Trophoblast cell (in vitro differentiated cells and primary cell): Measurements from ENCODE around the gene WNT9A.

Experiments used
- DNase-seq, 2 donors: peaks; one replicate each; pipeline ENCODE4 v3.0.0-alpha.2; 2016
- H2AFZ ChIP-seq: 2 replicates; pipeline ENCODE4 v1.6.1; 2013; ENCODE audit warnings: low read length, moderate library complexity, mild to moderate bottlenecking; ENCODE audit not compliant: insufficient read depth, poor library complexity
- H2AK5ac ChIP-seq: 2 replicates; pipeline ENCODE4 v1.6.1; 2013; ENCODE audit warnings: mild to moderate bottlenecking, low read length
- H2BK120ac ChIP-seq: 2 replicates; pipeline ENCODE4 v1.6.1; 2013; ENCODE audit warnings: low read length, mild to moderate bottlenecking, moderate library complexity; ENCODE audit not compliant: insufficient read depth, poor library complexity
- H2BK12ac ChIP-seq: 2 replicates; pipeline ENCODE4 v1.6.1; 2013; ENCODE audit warnings: mild to moderate bottlenecking, low read length, moderate library complexity
- H2BK5ac ChIP-seq: 2 replicates; pipeline ENCODE4 v1.6.1; 2013; ENCODE audit warnings: low read length, low read depth, moderate library complexity, mild to moderate bottlenecking; ENCODE audit not compliant: poor library complexity
- H3K14ac ChIP-seq: 2 replicates; pipeline ENCODE4 v1.6.1; 2013; ENCODE audit warnings: mild to moderate bottlenecking, low read length
- H3K18ac ChIP-seq: 2 replicates; pipeline ENCODE4 v1.6.1; 2013; ENCODE audit warnings: mild to moderate bottlenecking, low read length
- H3K23ac ChIP-seq: 2 replicates; pipeline ENCODE4 v1.6.1; 2013; ENCODE audit warnings: low read length
- H3K27ac ChIP-seq: 2 replicates; pipeline ENCODE4 v1.5.1; 2013; ENCODE audit warnings: low read depth, mild to moderate bottlenecking, inconsistent platforms, low read length, moderate library complexity
- H3K27me3 ChIP-seq: 2 replicates; pipeline ENCODE4 v1.6.1; 2013; ENCODE audit warnings: inconsistent platforms, mild to moderate bottlenecking, low read length, moderate library complexity; ENCODE audit not compliant: insufficient read depth
- H3K36me3 ChIP-seq, 2 experiments: 1 replicate in 1 of 2; 2 replicates in 1 of 2; pipeline ENCODE4 v1.6.1; 2013; ENCODE audit warnings: low read length in 2 of 2, mild to moderate bottlenecking in 2 of 2, moderate library complexity in 1 of 2; ENCODE audit not compliant: insufficient read depth in 2 of 2, control insufficient read depth in 1 of 2
- H3K4ac ChIP-seq: 2 replicates; pipeline ENCODE4 v1.6.1; 2013; ENCODE audit warnings: low read depth, mild to moderate bottlenecking, low read length, moderate library complexity
- H3K4me1 ChIP-seq, 2 experiments: 1 replicate in 1 of 2; 2 replicates in 1 of 2; pipeline ENCODE4 v1.6.1; 2013; ENCODE audit warnings: low read length in 2 of 2, mild to moderate bottlenecking in 2 of 2, moderate library complexity in 1 of 2; ENCODE audit not compliant: insufficient read depth in 2 of 2, control insufficient read depth in 1 of 2
- H3K4me2 ChIP-seq: 2 replicates; pipeline ENCODE4 v1.6.1; 2013; ENCODE audit warnings: inconsistent platforms, mild to moderate bottlenecking, low read length, moderate library complexity
- H3K4me3 ChIP-seq: 2 replicates; pipeline ENCODE4 v1.5.1; 2013; ENCODE audit warnings: mild to moderate bottlenecking, low read depth, low read length, inconsistent platforms
- H3K79me1 ChIP-seq: one replicate; pipeline ENCODE4 v1.6.1; 2013; ENCODE audit warnings: low read length
- H3K79me2 ChIP-seq: 2 replicates; pipeline ENCODE4 v1.6.1; 2013; ENCODE audit warnings: low read length, mild to moderate bottlenecking; ENCODE audit not compliant: control insufficient read depth, insufficient read depth, poor library complexity
- H3K9ac ChIP-seq: 2 replicates; pipeline ENCODE4 v1.6.1; 2013; ENCODE audit warnings: mild to moderate bottlenecking, low read length
- H3K9me3 ChIP-seq: 2 replicates; pipeline ENCODE4 v1.6.1; 2013; ENCODE audit warnings: low read depth, mild to moderate bottlenecking, control low read depth, inconsistent platforms, low read length; ENCODE audit not compliant: insufficient read depth
- H4K12ac ChIP-seq: 2 replicates; pipeline ENCODE4 v1.6.1; 2013; ENCODE audit warnings: low read depth, mild to moderate bottlenecking, low read length, moderate library complexity
- H4K8ac ChIP-seq: 2 replicates; pipeline ENCODE4 v1.6.1; 2013; ENCODE audit warnings: low read depth, mild to moderate bottlenecking, low read length, moderate library complexity
- H4K91ac ChIP-seq: one replicate; pipeline ENCODE4 v1.6.1; 2013; ENCODE audit warnings: low read depth, mild to moderate bottlenecking, low read length, moderate library complexity
- WGBS: extraction: QIAGEN DNeasy Blood & Tissue Kit; methylation state at CpG from one replicate; pipeline ENCODE4 v1.1.7; 2013; ENCODE audit warnings: missing lambda C conversion rate; ENCODE audit not compliant: insufficient read length, insufficient coverage; ENCODE audit errors: extremely low coverage; 5-methylcytosine and 5-hydroxymethylcytosine counted together

WNT9A gene

GRCh38 chr1:227951624-227952373 lies 4.1 kb upstream of the WNT9A start:
- no peak for DNase-seq
- Histone ChIP-seq H3K36me3 (no peaks in the 10 kb centered on the region), H3K27ac (no peak overlapping the region), H2AFZ (no peak overlapping the region), H4K91ac (no peak overlapping the region), H3K9ac (no peak overlapping the region), H3K79me1 (peaks cover 4% of the 10 kb centered on the region), H2BK5ac (no peak overlapping the region), H3K9me3 (peaks cover 1% of the 10 kb centered on the region), H3K79me2 (peaks cover 2% of the 10 kb centered on the region), H3K27me3 (no peaks in the 10 kb centered on the region), H3K4me1 (peaks cover 6 to 11% of the 10 kb centered on the region in 2 experiments), H3K18ac (no peak overlapping the region), H2BK12ac (no peak overlapping the region), H4K12ac (no peak overlapping the region), H3K4me2 (no peak overlapping the region), H3K14ac (no peak overlapping the region), H3K23ac (no peak overlapping the region), H3K4ac (no peak overlapping the region), H3K4me3 (no peak overlapping the region), H2AK5ac (no peak overlapping the region), H4K8ac (no peak overlapping the region), H2BK120ac (no peak overlapping the region)
- no CpG with 5 or more reads among the region's 9 CpGs for WGBS

DNA sequence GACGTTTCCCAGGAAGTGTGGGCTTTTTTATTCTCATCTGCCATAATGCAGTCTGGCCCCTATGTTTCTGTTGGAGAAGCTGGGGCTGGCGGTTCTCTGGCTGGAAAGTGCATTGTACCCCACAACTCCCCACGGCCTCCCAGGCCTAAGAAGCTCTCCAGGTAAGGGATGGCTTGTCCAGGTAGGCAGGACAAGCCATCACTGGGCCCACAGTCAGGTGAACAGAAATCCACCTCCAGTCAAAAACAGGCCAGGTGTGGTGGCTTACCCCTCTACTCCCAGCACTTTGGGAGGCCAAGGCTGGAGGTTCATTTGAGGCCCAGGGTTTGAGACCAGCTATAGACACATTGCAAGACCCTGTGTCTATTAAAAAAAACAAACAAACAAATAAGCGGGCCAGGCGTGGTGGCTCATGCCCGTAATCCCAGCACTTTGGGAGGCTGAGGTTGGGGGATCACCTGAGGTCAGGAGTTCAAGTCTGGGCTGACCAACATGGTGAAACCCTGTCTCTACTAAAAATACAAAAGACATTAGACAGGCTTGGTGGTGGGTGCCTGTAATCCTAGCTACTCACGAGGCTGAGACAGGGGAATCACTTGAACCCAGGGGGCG lies 3.1 kb upstream of the WNT9A start:
- Histone ChIP-seq H3K79me2 (peaks cover 3% of the 10 kb centered on the region), H4K91ac (no peak overlapping the region), H3K4ac (no peak overlapping the region), H2BK12ac (no peak overlapping the region), H3K4me2 (no peak overlapping the region), H3K4me1 (peaks cover 8 to 16% of the 10 kb centered on the region in 2 experiments), H3K27me3 (no peaks in the 10 kb centered on the region), H2AFZ (no peak overlapping the region), H4K8ac (no peak overlapping the region), H3K9ac (no peak overlapping the region), H3K14ac (no peak overlapping the region), H3K79me1 (peaks cover 4% of the 10 kb centered on the region), H3K9me3 (peaks cover 1% of the 10 kb centered on the region), H2BK5ac (no peak overlapping the region), H3K27ac (no peak overlapping the region), H2AK5ac (no peak overlapping the region), H4K12ac (no peak overlapping the region), H3K23ac (no peak overlapping the region), H2BK120ac (no peak overlapping the region), H3K36me3 (no peaks in the 10 kb centered on the region), H3K18ac (no peak overlapping the region), H3K4me3 (no peak overlapping the region)
- no peak for DNase-seq
- no CpG with 5 or more reads among the region's 8 CpGs for WGBS

DNA sequence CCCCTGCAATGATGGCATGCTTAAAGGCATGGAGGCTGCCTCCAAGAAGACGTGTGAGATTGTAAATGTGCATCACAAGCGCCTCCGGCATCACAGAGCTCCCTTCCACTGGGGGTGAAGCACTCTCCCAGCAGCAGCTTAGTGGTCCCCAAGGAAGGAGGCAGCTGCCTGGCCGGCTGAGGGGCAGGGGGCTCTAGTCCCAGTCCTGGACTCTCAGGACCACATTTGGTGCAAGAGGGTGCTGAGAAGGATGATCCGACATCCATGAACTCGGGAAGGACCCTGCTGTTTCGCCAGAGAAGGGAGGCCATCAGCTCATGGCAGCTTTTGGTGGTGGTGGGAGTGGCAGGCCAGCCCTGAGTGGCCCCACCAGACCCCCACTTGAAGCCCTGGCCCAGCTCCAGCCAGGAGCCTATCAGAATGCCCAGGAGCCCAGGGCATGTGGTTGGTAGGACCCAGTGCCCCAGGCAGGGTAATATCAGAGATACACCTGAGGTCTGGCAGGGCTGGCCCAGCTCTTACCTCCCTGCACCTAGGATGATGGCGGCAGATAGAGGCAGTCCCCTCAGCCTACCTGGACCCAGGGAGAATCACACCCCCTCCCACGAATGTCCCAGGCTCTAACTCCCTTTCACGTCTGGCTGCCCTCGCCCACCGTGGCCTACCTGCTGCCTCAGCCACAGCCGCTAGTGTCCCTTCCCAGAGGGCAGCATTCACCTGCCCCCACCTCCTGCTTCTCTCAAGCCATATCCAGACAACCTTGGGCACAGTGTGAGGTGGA lies 2.4 kb upstream of the WNT9A start:
- H2BK12ac ChIP-seq, result no peak overlapping the region
- no peak overlapping the region for H3K4me2 ChIP-seq
- no peak overlapping the region for H3K9ac ChIP-seq
- peaks cover 13 to 23% of the 10 kb centered on the region in 2 experiments for H3K4me1 ChIP-seq
- H3K14ac ChIP-seq, result no peak overlapping the region
- DNase-seq, result no peak
- no peak overlapping the region for H4K12ac ChIP-seq
- H3K23ac ChIP-seq, result no peak overlapping the region
- H3K79me2 ChIP-seq, result peaks cover 7% of the 10 kb centered on the region
- no peak overlapping the region for H3K18ac ChIP-seq
- no peak overlapping the region for H3K27ac ChIP-seq
- H3K9me3 ChIP-seq, result peaks cover 1% of the 10 kb centered on the region
- H2BK5ac ChIP-seq, result no peak overlapping the region
- no peaks in the 10 kb centered on the region for H3K27me3 ChIP-seq
- no peak overlapping the region for H2AK5ac ChIP-seq
- no peak overlapping the region for H4K8ac ChIP-seq
- H3K36me3 ChIP-seq, result no peaks in the 10 kb centered on the region
- no peak overlapping the region for H4K91ac ChIP-seq
- H2AFZ ChIP-seq, result no peak overlapping the region
- H2BK120ac ChIP-seq, result no peak overlapping the region
- WGBS, result no CpG with 5 or more reads among the region's 13 CpGs
- no peak overlapping the region for H3K4ac ChIP-seq
- peaks cover 8% of the 10 kb centered on the region for H3K79me1 ChIP-seq
- no peak overlapping the region for H3K4me3 ChIP-seq

- Histone ChIP-seq H2BK12ac (no peak overlapping the region), H3K4ac (no peak overlapping the region), H3K23ac (no peak overlapping the region), H3K9me3 (peaks cover 1% of the 10 kb centered on the region), H3K9ac (no peak overlapping the region), H3K14ac (no peak overlapping the region), H3K79me2 (peaks cover 7% of the 10 kb centered on the region), H2AK5ac (no peak overlapping the region), H2AFZ (no peak overlapping the region), H4K91ac (no peak overlapping the region), H3K36me3 (no peaks in the 10 kb centered on the region), H3K4me2 (no peak overlapping the region), H3K79me1 (peaks cover 8% of the 10 kb centered on the region), H4K12ac (no peak overlapping the region), H3K18ac (no peak overlapping the region), H2BK120ac (no peak overlapping the region), H2BK5ac (no peak overlapping the region), H3K4me1 (peaks cover 19 to 29% of the 10 kb centered on the region in 2 experiments), H3K27ac (no peak overlapping the region), H3K4me3 (no peak overlapping the region), H4K8ac (no peak overlapping the region), H3K27me3 (no peaks in the 10 kb centered on the region)
- no CpG with 5 or more reads among the region's 11 CpGs for WGBS
- DNase-seq, result no peak
Observed at GRCh38 chr1:227949341-227949921, 1.7 kb upstream of the WNT9A start.
